GM10266 (cell line): ENCODE data around the gene C2orf68.
"Not testable (repeated sequence)": the region's sequence is repeated elsewhere in the genome, so short reads cannot be mapped to it uniquely, and the experiment has no call there.

Source experiments
- DNase-seq: peaks from one replicate; pipeline ENCODE4 v3.0.0; 2012; ENCODE audit errors: extremely low spot score
- TF ChIP-seq, protein P1 (sequence below): IDR thresholded peaks from 2 replicates; pipeline ENCODE4 v1.5.1; 2012; ENCODE audit warnings: mild to moderate bottlenecking, low read depth; ENCODE audit not compliant: control insufficient read depth, insufficient read depth; ENCODE audit errors: missing control alignments

Gene C2orf68

DNA sequence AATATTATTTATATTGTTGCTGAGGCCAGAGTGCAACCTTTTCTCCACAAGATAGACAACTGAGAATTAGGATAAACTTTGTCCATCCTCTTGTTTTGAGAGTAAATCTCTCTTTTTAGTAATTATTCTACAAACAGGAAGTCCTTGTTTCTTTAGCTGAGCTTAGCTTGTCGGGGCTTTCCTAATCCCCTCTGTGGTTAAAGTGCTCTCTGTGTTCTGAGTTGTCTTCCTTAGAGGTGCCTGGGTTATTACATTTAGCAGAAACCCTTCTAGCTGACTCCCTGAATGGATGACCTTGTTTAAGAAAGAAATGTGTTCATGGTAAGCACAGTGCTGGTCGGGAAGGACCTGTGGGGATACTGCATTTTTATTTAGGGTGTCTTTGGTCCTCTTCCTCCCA is 16.8 kb upstream of the C2orf68 start:
- TF ChIP-seq, protein P1, sequence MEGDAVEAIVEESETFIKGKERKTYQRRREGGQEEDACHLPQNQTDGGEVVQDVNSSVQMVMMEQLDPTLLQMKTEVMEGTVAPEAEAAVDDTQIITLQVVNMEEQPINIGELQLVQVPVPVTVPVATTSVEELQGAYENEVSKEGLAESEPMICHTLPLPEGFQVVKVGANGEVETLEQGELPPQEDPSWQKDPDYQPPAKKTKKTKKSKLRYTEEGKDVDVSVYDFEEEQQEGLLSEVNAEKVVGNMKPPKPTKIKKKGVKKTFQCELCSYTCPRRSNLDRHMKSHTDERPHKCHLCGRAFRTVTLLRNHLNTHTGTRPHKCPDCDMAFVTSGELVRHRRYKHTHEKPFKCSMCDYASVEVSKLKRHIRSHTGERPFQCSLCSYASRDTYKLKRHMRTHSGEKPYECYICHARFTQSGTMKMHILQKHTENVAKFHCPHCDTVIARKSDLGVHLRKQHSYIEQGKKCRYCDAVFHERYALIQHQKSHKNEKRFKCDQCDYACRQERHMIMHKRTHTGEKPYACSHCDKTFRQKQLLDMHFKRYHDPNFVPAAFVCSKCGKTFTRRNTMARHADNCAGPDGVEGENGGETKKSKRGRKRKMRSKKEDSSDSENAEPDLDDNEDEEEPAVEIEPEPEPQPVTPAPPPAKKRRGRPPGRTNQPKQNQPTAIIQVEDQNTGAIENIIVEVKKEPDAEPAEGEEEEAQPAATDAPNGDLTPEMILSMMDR, result no peak
- peak; percentile 33 for DNase-seq

- DNase-seq, result no peak
- TF ChIP-seq, protein P1, result no peak
These were observed 12.1 kb upstream of the C2orf68 start for GRCh38 chr2:85623991-85624390.

DNA sequence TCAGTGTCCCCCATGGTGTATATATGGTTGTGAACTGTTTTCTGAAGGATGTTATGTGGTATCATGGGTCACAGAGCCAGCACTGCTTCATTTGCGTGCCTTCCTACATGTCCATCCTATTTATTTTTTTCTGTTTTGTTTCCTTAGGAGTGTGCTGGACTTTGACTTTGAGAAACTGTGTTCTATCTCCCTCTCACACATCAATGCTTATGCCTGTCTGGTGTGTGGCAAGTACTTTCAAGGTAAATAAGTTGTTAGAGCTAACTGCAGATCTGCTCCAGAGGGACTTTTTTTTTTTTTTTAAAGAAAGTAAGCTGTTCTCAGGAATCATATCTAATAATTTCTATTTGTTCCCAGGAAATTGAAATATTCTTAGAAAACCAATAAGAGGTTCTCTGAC is 9.5 kb upstream of the C2orf68 start:
- DNase-seq, result no peak
- TF ChIP-seq, protein P1, result no peak

DNA sequence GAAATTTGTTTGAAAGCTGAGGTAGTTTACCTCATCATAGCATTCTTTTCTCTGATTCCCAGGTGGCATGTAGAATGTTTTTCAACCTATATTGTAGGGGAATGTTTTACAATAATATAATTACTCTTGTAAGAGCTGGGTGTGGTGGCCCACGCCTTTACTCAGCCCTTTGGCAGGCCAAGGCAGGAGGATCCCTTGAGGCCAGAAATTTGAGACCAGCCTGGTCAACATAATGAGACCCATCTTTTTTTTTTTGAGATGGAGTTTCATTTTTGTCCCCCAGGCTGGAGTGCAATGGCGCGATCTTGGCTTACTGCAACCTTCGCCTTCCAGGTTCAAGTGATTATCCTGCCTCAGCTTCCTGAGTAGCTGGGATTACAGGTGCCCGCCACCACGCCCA is 7.8 kb upstream of the C2orf68 start:
- DNase-seq, result no peak
- TF ChIP-seq, protein P1, result no peak

DNA sequence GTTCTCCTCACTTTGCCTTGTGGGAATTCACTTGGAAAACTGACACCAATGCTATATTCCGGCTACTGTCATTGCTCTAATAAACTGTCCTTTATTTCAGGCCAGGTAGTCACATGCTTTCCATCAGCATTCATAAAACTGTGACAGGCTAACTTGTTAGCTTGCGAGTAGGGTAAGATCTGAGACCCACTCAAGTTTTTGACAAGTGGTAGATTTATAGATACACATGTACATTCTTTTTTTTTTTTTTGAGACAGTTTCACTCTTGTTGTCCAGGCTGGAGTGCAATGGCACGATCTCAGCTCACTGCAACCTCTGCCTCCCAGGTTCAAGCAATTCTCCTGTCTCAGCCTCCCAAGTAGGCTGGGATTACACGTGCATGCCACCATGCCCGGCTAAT is 5.9 kb upstream of the C2orf68 start:
- not testable (repeated sequence) for DNase-seq

- no peak for DNase-seq
- TF ChIP-seq, protein P1, result no peak
These were observed 3.5 kb upstream of the C2orf68 start for GRCh38 chr2:85615413-85615728.

GRCh38 chr2:85614757-85615156 is 2.9 kb upstream of the C2orf68 start:
- DNase-seq, result not testable (repeated sequence)

GRCh38 chr2:85613717-85614515 is 2.0 kb upstream of the C2orf68 start:
- no peak for DNase-seq
- TF ChIP-seq, protein P1, result no peak
